Fibroblast of lung (primary cell): ENCODE results near the gene AASDH.

ENCODE experiments used
- EZH2 ChIP-seq: IDR thresholded peaks from 2 replicates; pipeline ENCODE4 v1.5.1; 2012; ENCODE audit warnings: low read length, control low read depth, mild to moderate bottlenecking; ENCODE audit errors: missing control alignments
- TF ChIP-seq, protein P1 (sequence below), 2 donors: IDR thresholded peaks in 1 of 2; conservative IDR thresholded peaks in 1 of 2; 1 replicate in 1 of 2; 2 replicates in 1 of 2; pipeline ENCODE4 v1.5.1; 2011 to 2012; ENCODE audit warnings: low read length in 2 of 2, control low read depth in 1 of 2, inconsistent platforms in 1 of 2, low read depth in 1 of 2, mild to moderate bottlenecking in 1 of 2

DNA sequence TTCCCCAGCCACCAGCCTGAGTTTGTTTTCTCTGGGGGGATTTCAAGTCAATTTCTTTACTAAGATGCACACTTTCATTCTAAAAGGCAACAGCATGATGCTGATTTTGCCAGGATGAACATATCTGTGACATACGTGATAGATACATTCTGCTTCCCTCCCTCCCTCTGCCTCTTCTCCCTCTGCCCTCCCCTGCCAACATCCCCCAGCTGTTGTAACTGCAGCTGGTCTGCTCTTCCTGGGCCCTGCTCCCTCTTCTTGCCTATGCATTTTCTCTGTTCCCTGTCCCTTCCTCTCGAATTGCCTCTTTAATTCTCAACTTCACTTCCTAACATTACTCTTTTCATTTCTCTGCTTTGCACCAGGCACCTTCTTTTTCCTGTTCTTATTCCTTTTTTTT lies 83.4 kb downstream of the AASDH start:
- TF ChIP-seq, protein P1, sequence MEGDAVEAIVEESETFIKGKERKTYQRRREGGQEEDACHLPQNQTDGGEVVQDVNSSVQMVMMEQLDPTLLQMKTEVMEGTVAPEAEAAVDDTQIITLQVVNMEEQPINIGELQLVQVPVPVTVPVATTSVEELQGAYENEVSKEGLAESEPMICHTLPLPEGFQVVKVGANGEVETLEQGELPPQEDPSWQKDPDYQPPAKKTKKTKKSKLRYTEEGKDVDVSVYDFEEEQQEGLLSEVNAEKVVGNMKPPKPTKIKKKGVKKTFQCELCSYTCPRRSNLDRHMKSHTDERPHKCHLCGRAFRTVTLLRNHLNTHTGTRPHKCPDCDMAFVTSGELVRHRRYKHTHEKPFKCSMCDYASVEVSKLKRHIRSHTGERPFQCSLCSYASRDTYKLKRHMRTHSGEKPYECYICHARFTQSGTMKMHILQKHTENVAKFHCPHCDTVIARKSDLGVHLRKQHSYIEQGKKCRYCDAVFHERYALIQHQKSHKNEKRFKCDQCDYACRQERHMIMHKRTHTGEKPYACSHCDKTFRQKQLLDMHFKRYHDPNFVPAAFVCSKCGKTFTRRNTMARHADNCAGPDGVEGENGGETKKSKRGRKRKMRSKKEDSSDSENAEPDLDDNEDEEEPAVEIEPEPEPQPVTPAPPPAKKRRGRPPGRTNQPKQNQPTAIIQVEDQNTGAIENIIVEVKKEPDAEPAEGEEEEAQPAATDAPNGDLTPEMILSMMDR (conservative IDR thresholded peaks at IDR 0.05 in 1 of 2, IDR thresholded peaks at IDR 0.05 in 1 of 2; ENCODE audit: low read depth in 1 of 2, low read length in 2 of 2) = no peak
- no peak for TF ChIP-seq EZH2
